Kidney (tissue), 14 donors: Measurements from ENCODE around the gene PPP6R3. TPM values are rescaled to one million over a fixed set of nuclear protein-coding genes. Genes with fewer than 3 reads are reported as not detected.

ENCODE experiments used
- DNase-seq, 5 donors: peaks; one replicate each; pipeline ENCODE4 v3.0.0-alpha.2; 2013 to 2020
- FAIRE-seq: peaks from 2 replicates; lab custom pipeline; 2012; peaks lifted over from hg19 to GRCh38; lab: Jason Lieb, UNC
- H3K27ac ChIP-seq, 2 donors: one replicate each; pipeline ENCODE4 v1.7.0; 2013; ENCODE audit warnings: low read depth in 2 of 2, low read length in 2 of 2, inconsistent platforms in 1 of 2
- H3K27me3 ChIP-seq: one replicate; pipeline ENCODE4 v1.7.1; 2013; ENCODE audit warnings: low read length, inconsistent platforms; ENCODE audit not compliant: control insufficient read depth, insufficient read depth
- H3K36me3 ChIP-seq, 3 donors: one replicate each; pipeline versions ENCODE4 v1.7.0 to v1.7.1; 2013; ENCODE audit warnings: low read length in 3 of 3, control low read depth in 1 of 3, inconsistent platforms in 1 of 3; ENCODE audit not compliant: insufficient read depth in 3 of 3, control insufficient read depth in 2 of 3
- H3K4me1 ChIP-seq, 3 donors: one replicate each; pipeline versions ENCODE4 v1.7.0 to v1.7.1; 2013; ENCODE audit warnings: low read length in 3 of 3, inconsistent platforms in 1 of 3, low read depth in 1 of 3; ENCODE audit not compliant: control insufficient read depth in 2 of 3, insufficient read depth in 2 of 3
- H3K4me3 ChIP-seq, 3 donors: one replicate each; pipeline versions ENCODE4 v1.7.0 to v1.8.1; 2013; ENCODE audit warnings: low read length in 3 of 3, control low read depth in 1 of 3, inconsistent platforms in 1 of 3
- H3K9ac ChIP-seq, 3 donors: one replicate each; pipeline versions ENCODE4 v1.7.0 to v1.7.1; 2013; ENCODE audit warnings: low read length in 3 of 3, control low read depth in 1 of 3, inconsistent platforms in 1 of 3
- H3K9me3 ChIP-seq, 3 donors: one replicate each; pipeline versions ENCODE4 v1.7.0 to v1.7.1; 2013; ENCODE audit warnings: low read length in 3 of 3, control low read depth in 1 of 3, inconsistent platforms in 1 of 3; ENCODE audit not compliant: control insufficient read depth in 2 of 3, insufficient read depth in 1 of 3
- intact Hi-C: fragments of 100-400 bp; cut with DNase I; formaldehyde crosslinking; loops from one replicate; pipeline ENCODE4 v1.11.1; 2022
- polyA plus RNA-seq: library from polyadenylated mRNA; stranded (reverse); fragments of 350-450 nt; fragmentation: Illumina TruSeq; extraction: RNeasy Lipid Tissue Mini Kit (QIAGEN cat#74804); gene quantifications from one replicate; pipeline ENCODE4 v1.2.3, GENCODE V29; 2014; ENCODE audit warnings: low read depth, low replicate concordance; ENCODE audit not compliant: insufficient read depth
- total RNA-seq: library from RNA; stranded (reverse); fragmentation: NEBNext Ultra II Directional; extraction: Animal tissue kit (Norgen Biotek cat#: 25700); gene quantifications from one replicate; pipeline ENCODE4 v1.2.1, GENCODE V29; 2021
- TF ChIP-seq, protein P1 (sequence below): IDR thresholded peaks from 3 replicates; pipeline ENCODE4 v1.5.1; 2012; ENCODE audit warnings: mild to moderate bottlenecking, moderate library complexity, borderline replicate concordance; ENCODE audit not compliant: insufficient read depth; ENCODE audit errors: extremely low read depth
- donor health status: control.
- donor health status: control.
- donor health status: control.
- donor health status: control.
- donor health status: control.
- donor health status: DM: yes; HTN: yes; CAD: no.
- donor health status: Normal renal cell carcinoma (clear cell type).

Gene PPP6R3
- total and polyA plus RNA-seq, 2 donors from 2014 or later, result 30.3 to 108 TPM

DNA sequence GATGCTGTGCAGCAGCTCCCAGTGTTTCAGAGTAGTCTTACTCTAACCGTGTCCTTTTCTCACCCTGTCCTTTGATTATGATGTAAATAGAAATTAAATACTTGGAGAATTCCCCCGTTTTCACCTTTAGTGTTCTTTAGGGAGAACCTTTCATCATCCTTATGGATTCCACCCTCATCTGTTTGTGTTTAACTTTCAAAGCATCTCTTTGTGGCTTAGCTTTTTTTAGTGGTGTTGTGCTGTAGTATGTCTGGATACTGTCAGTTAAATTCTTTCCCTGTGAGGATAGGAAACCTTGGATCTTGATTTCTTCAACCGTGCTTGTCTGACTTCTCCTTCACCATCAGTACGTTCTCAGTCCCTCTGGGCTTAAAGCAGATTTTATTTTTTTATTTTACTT is 48.5 kb downstream of the PPP6R3 start:
- Histone ChIP-seq H3K27me3 (no peaks in the 10 kb centered on the region), H3K4me3 (no peak overlapping the region), H3K36me3 (peaks cover 0 to 2% (median 0%) of the 10 kb centered on the region in 3 donors), H3K9me3 (no peaks in the 10 kb centered on the region), H3K4me1 (peaks cover 0 to 15% (median 5%) of the 10 kb centered on the region in 3 donors), H3K9ac (no peak overlapping the region), H3K27ac (no peak overlapping the region)
- no peak for DNase-seq
- intact Hi-C loops, result no loop called here
- no peak for FAIRE-seq
- TF ChIP-seq, protein P1, sequence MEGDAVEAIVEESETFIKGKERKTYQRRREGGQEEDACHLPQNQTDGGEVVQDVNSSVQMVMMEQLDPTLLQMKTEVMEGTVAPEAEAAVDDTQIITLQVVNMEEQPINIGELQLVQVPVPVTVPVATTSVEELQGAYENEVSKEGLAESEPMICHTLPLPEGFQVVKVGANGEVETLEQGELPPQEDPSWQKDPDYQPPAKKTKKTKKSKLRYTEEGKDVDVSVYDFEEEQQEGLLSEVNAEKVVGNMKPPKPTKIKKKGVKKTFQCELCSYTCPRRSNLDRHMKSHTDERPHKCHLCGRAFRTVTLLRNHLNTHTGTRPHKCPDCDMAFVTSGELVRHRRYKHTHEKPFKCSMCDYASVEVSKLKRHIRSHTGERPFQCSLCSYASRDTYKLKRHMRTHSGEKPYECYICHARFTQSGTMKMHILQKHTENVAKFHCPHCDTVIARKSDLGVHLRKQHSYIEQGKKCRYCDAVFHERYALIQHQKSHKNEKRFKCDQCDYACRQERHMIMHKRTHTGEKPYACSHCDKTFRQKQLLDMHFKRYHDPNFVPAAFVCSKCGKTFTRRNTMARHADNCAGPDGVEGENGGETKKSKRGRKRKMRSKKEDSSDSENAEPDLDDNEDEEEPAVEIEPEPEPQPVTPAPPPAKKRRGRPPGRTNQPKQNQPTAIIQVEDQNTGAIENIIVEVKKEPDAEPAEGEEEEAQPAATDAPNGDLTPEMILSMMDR, result no peak

DNA sequence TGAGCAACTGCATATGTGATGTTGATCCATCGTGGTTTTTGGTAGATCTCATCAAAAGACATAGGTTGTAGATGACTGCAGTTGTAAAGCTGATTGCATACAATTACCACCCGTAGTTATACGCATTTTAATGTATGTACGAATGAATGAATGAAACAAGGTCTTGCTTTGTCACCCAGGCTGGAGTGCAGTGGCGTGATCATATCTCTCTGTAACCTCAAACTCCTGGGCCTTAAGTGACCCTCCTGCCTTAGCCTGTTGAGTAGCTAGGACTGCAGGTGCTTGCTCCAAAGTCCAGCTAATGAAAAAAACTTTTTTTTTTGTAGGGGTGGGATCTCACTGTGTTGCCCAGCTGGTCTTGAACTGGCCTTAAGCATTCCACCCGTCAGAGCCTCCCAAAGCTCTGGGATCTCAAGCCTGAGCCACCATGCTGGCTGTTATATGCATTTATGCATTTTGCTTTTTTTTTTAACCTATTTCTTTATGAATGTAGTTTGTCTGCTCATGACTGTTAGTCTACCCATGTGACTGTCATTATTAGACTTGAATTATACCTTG is 53.5 kb downstream of the PPP6R3 start:
- Histone ChIP-seq H3K4me1 (peaks cover 0 to 5% (median 5%) of the 10 kb centered on the region in 3 donors), H3K9ac (no peak overlapping the region), H3K4me3 (no peak overlapping the region), H3K27me3 (no peaks in the 10 kb centered on the region), H3K27ac (no peak overlapping the region), H3K9me3 (no peaks in the 10 kb centered on the region), H3K36me3 (peaks cover 0 to 2% (median 0%) of the 10 kb centered on the region in 3 donors)
- intact Hi-C loops, result no loop called here
- TF ChIP-seq, protein P1, result no peak
- no peak for DNase-seq
- no peak for FAIRE-seq

DNA sequence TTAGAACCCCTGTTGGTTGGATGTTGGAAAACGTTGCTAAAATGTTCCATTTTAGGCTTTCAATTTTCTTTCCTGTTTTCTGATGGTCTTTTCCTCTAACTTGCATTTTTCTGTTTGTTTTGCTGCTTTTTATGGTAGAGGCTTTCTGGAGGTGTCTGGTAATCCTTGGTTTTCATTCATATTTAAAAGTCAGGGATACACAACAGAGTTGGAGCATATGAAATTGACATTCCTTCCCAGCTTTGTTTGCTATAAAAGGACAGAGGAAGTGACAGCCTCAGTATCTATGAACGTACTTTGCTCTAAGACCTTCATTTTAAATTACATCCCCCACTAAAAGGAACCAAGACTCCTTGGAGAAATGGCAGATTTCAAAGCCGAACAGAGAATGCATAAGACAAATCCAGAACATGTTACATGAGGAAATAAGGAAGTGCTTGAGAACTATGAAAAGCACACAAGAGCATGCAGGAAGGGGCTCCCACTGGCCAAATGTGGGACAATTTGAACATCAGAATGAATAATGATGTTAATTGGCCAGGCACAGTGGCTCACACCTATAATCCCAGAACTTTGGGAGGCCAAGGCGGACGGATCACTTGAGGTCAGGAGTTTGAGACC is 56.7 kb downstream of the PPP6R3 start:
- no peak for FAIRE-seq
- intact Hi-C loops, result no loop called here

More for the DNA sequence above, 56.7 kb downstream of the PPP6R3 start:
- no peak overlapping the region for H3K27ac ChIP-seq
- no peak overlapping the region for H3K9ac ChIP-seq
- peaks cover 4 to 10% (median 9%) of the 10 kb centered on the region in 3 donors for H3K36me3 ChIP-seq
- TF ChIP-seq, protein P1, result no peak
- H3K27me3 ChIP-seq, result no peaks in the 10 kb centered on the region
- H3K4me3 ChIP-seq, result no peak overlapping the region
- no peak for DNase-seq
- no peaks in the 10 kb centered on the region for H3K9me3 ChIP-seq
- peaks cover 0 to 7% (median 6%) of the 10 kb centered on the region in 3 donors for H3K4me1 ChIP-seq
